BLaER1 treated with 17β-estradiol and CSF1 and Interleukin-3, amounts not matched to agents 10 nM and 100 nM (cell line): ENCODE results near the gene DENND6B.

ENCODE experiments used
- H3K27ac ChIP-seq, 11 experiments: shearing (Covaris generic); formaldehyde crosslinking; 2 replicates each; pipeline ENCODE4 v1.8.1; 2022
- H3K27me3 ChIP-seq, 11 experiments: shearing (Covaris generic); formaldehyde crosslinking; 2 replicates each; pipeline ENCODE4 v1.8.1; 2022
- H3K36me3 ChIP-seq, 11 experiments: shearing (Covaris generic); formaldehyde crosslinking; 2 replicates each; pipeline ENCODE4 v1.8.1; 2022
- H3K4me1 ChIP-seq, 10 experiments: shearing (Covaris generic); formaldehyde crosslinking; 2 replicates each; pipeline ENCODE4 v1.8.1; 2022
- H3K4me2 ChIP-seq, 11 experiments: shearing (Covaris generic); formaldehyde crosslinking; 2 replicates each; pipeline ENCODE4 v1.8.1; 2022
- H3K4me3 ChIP-seq, 10 experiments: shearing (Covaris generic); formaldehyde crosslinking; 2 replicates each; pipeline ENCODE4 v1.8.1; 2022
- H3K9ac ChIP-seq, 11 experiments: shearing (Covaris generic); formaldehyde crosslinking; 2 replicates each; pipeline ENCODE4 v1.8.1; 2022
- H3K9me3 ChIP-seq, 11 experiments: shearing (Covaris generic); formaldehyde crosslinking; replicated peaks in 1 of 11; 2 replicates each; pipeline ENCODE4 v1.8.1; 2022
- H4K20me1 ChIP-seq, 11 experiments: shearing (Covaris generic); formaldehyde crosslinking; 2 replicates each; pipeline ENCODE4 v1.8.1; 2022
- Cebpa-rat ChIP-seq, 11 experiments: shearing (Covaris generic); IDR thresholded peaks; 2 replicates each; pipeline ENCODE4 v1.8.1; 2022

Gene DENND6B

GRCh38 chr22:50261615-50262459 is 65.0 kb downstream of the DENND6B start, which contains the start of gene MAPK12:
Gene MAPK12 (minus strand): TSS chr22:50261683. CDS start chr22:50261509, 174 bp downstream.
- Histone ChIP-seq H3K4me3 (peak within 1 kb of the TSS; percentile 71 to 80 (median 76)), H3K36me3 (peaks cover 4 to 38% (median 19%) of the 10 kb centered on the region in 11 experiments; a peak in 20 of 22 replicates), H3K27ac (peak within 1 kb of the TSS; percentile 46 to 83 (median 75); a peak in 21 of 22 replicates), H3K9ac (peak within 1 kb of the TSS; percentile 76 to 86 (median 84)), H4K20me1 (peaks cover 10 to 47% (median 29%) of the 10 kb centered on the region in 11 experiments; a peak in 18 of 22 replicates), H3K9me3 (peaks cover 0 to 4% (median 0%) of the 10 kb centered on the region in 11 experiments; a peak in 3 of 22 replicates), H3K27me3 (no peaks in the 10 kb centered on the region), H3K4me2 (peak within 1 kb of the TSS; percentile 92 to 99 (median 97)), H3K4me1 (peaks cover 36 to 62% (median 45%) of the 10 kb centered on the region in 10 experiments)
- no peak for TF ChIP-seq Cebpa-rat (IDR thresholded peaks at IDR 0.05)

- peak overlapping the region; percentile 76 to 86 (median 84) for H3K9ac ChIP-seq
- H4K20me1 ChIP-seq = peaks cover 10 to 55% (median 37%) of the 10 kb centered on the region in 11 experiments; a peak in 18 of 22 replicates
- no peak for TF ChIP-seq Cebpa-rat (IDR thresholded peaks at IDR 0.05)
- peaks cover 12 to 43% (median 24%) of the 10 kb centered on the region in 11 experiments; a peak in 19 of 22 replicates for H3K36me3 ChIP-seq
- H3K27me3 ChIP-seq = no peaks in the 10 kb centered on the region
- H3K9me3 ChIP-seq = no peaks in the 10 kb centered on the region
- H3K4me1 ChIP-seq = peaks cover 36 to 57% (median 45%) of the 10 kb centered on the region in 10 experiments
- peak overlapping the region; percentile 71 to 80 (median 76) for H3K4me3 ChIP-seq
- H3K27ac ChIP-seq = peak overlapping the region; percentile 46 to 83 (median 75); a peak in 21 of 22 replicates
- H3K4me2 ChIP-seq = peak overlapping the region; percentile 92 to 99 (median 97)
Observed at GRCh38 chr22:50260801-50261614, 65.8 kb downstream of the DENND6B start.

- peaks cover 12 to 49% (median 29%) of the 10 kb centered on the region in 11 experiments; a peak in 20 of 22 replicates for H3K36me3 ChIP-seq
- H3K4me1 ChIP-seq = peaks cover 33 to 54% (median 43%) of the 10 kb centered on the region in 10 experiments
- H3K9me3 ChIP-seq = no peaks in the 10 kb centered on the region
- TF ChIP-seq Cebpa-rat (IDR thresholded peaks at IDR 0.05) = no peak
- peak overlapping the region; percentile 71 to 80 (median 76) for H3K4me3 ChIP-seq
- no peaks in the 10 kb centered on the region for H3K27me3 ChIP-seq
- H3K9ac ChIP-seq = peak overlapping the region; percentile 76 to 86 (median 84)
- H4K20me1 ChIP-seq = peaks cover 10 to 61% (median 38%) of the 10 kb centered on the region in 11 experiments; a peak in 18 of 22 replicates
- peak overlapping the region; percentile 46 to 83 (median 75); a peak in 21 of 22 replicates for H3K27ac ChIP-seq
- H3K4me2 ChIP-seq = peak overlapping the region; percentile 92 to 99 (median 97)
Observed at GRCh38 chr22:50260434-50260800, 66.4 kb downstream of the DENND6B start.

- H3K4me3 ChIP-seq = no peak overlapping the region
- no peaks in the 10 kb centered on the region for H3K9me3 ChIP-seq
- H3K27ac ChIP-seq = no peak overlapping the region
- no peak for TF ChIP-seq Cebpa-rat (IDR thresholded peaks at IDR 0.05)
- H3K4me2 ChIP-seq = peak overlapping the region in 8 of 11 experiments; percentile 11 to 59 (median 32); a peak in 12 of 22 replicates
- H3K9ac ChIP-seq = peak overlapping the region in 6 of 11 experiments; percentile 8 to 57 (median 38); a peak in 3 of 22 replicates
- H4K20me1 ChIP-seq = peaks cover 10 to 64% (median 38%) of the 10 kb centered on the region in 11 experiments; a peak in 18 of 22 replicates
- peaks cover 12 to 52% (median 35%) of the 10 kb centered on the region in 11 experiments; a peak in 20 of 22 replicates for H3K36me3 ChIP-seq
- no peaks in the 10 kb centered on the region for H3K27me3 ChIP-seq
- peaks cover 29 to 43% (median 36%) of the 10 kb centered on the region in 10 experiments for H3K4me1 ChIP-seq
Observed at GRCh38 chr22:50259302-50259701, 67.5 kb downstream of the DENND6B start.
